Adrenal gland (tissue), 5 donors: Measurements from ENCODE around the gene FGF3.

Source experiments
- CTCF ChIP-seq, 6 experiments: fragments of 450-650 bp in 4 of 6; fragments of 200-600 bp in 2 of 6; sonication (generic) in 1 of 6; IDR thresholded peaks; 1 replicate in 5 of 6; 2 replicates in 1 of 6; pipeline versions ENCODE4 v1.5.1 to v1.8.0; 2016 to 2021; ENCODE audit warnings: antibody characterized with exemption in 6 of 6, mild to moderate bottlenecking in 2 of 6, moderate library complexity in 1 of 6
- POLR2A ChIP-seq, 2 donors: fragments of 450-650 bp; IDR thresholded peaks; one replicate each; pipeline ENCODE4 v1.6.1; 2017; ENCODE audit warnings: antibody characterized with exemption in 2 of 2, mild to moderate bottlenecking in 2 of 2, moderate library complexity in 1 of 2
- donor health status: DM: no; HTN: no; CAD: no.

GRCh38 chr11:69843529-69843921 lies 24.3 kb upstream of the FGF3 start:
- TF ChIP-seq CTCF (IDR thresholded peaks at IDR 0.05) (no peak), POLR2A (IDR thresholded peaks at IDR 0.05) (no peak)
